GM12874 (cell line): Measurements from ENCODE around the gene UGT8.

ENCODE experiments used
- CTCF ChIP-seq: IDR thresholded peaks from 2 replicates; pipeline ENCODE4 v1.5.1; 2011; ENCODE audit warnings: low read depth, mild to moderate bottlenecking, control low read depth, low read length, moderate library complexity; ENCODE audit not compliant: insufficient read depth

UGT8 gene

GRCh38 chr4:114674080-114674479 is 75.5 kb downstream of the UGT8 start:
- no peak for TF ChIP-seq CTCF

- no peak for TF ChIP-seq CTCF
Observed at GRCh38 chr4:114677346-114677979, 78.9 kb downstream of the UGT8 start.

- TF ChIP-seq CTCF = no peak
Observed at GRCh38 chr4:114684462-114684861, 85.9 kb downstream of the UGT8 start.

GRCh38 chr4:114688059-114688458 is 89.5 kb downstream of the UGT8 start:
- no peak for TF ChIP-seq CTCF

- TF ChIP-seq CTCF = no peak
Observed at GRCh38 chr4:114690571-114690970, 92.0 kb downstream of the UGT8 start.

- TF ChIP-seq CTCF = no peak
Observed at GRCh38 chr4:114691865-114692264, 93.3 kb downstream of the UGT8 start.

- TF ChIP-seq CTCF = no peak
Observed at GRCh38 chr4:114692958-114693357, 94.4 kb downstream of the UGT8 start.
